Thyroid gland (tissue), 4 donors: Measurements from ENCODE around the gene TRPC3.

Source experiments
- POLR2A ChIP-seq, 2 donors: fragments of 450-650 bp; IDR thresholded peaks; one replicate each; pipeline ENCODE4 v1.6.1; 2017; ENCODE audit warnings: antibody characterized with exemption in 2 of 2, mild to moderate bottlenecking in 2 of 2, moderate library complexity in 1 of 2
- TF ChIP-seq, protein P1 (sequence below), 6 experiments: fragments of 200-600 bp in 3 of 6; fragments of 450-650 bp in 3 of 6; sonication (generic) in 3 of 6; IDR thresholded peaks; one replicate each; pipeline ENCODE4 v1.5.1; 2016 to 2019; ENCODE audit warnings: antibody characterized with exemption in 6 of 6, mild to moderate bottlenecking in 2 of 6, inconsistent platforms in 1 of 6, moderate library complexity in 1 of 6

DNA sequence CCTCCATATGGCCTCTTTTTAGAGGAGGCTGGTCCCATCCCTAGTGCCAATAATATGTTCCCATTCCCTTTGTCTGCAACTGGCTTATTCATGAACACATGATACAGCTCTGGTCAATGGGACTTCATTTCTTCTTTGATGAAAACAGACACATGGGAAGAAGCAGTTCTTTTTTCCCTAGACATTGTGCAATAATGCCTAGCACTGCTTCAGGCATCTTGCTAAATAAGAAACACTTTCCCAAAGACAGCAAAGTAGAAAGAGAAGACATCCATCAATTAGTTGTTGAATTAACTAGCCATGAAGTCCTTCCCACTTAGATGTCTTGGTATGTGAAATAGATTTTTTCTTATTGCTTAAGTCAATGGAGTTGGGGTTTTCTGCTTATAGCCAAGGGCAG is 40.1 kb upstream of the TRPC3 start:
- TF ChIP-seq, protein P1, sequence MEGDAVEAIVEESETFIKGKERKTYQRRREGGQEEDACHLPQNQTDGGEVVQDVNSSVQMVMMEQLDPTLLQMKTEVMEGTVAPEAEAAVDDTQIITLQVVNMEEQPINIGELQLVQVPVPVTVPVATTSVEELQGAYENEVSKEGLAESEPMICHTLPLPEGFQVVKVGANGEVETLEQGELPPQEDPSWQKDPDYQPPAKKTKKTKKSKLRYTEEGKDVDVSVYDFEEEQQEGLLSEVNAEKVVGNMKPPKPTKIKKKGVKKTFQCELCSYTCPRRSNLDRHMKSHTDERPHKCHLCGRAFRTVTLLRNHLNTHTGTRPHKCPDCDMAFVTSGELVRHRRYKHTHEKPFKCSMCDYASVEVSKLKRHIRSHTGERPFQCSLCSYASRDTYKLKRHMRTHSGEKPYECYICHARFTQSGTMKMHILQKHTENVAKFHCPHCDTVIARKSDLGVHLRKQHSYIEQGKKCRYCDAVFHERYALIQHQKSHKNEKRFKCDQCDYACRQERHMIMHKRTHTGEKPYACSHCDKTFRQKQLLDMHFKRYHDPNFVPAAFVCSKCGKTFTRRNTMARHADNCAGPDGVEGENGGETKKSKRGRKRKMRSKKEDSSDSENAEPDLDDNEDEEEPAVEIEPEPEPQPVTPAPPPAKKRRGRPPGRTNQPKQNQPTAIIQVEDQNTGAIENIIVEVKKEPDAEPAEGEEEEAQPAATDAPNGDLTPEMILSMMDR (IDR thresholded peaks at IDR 0.05), result no peak
- TF ChIP-seq POLR2A (IDR thresholded peaks at IDR 0.05), result no peak
